H1 (cell line): Measurements from ENCODE around the gene CD79A. TPM values are rescaled to one million over a fixed set of nuclear protein-coding genes. Genes with fewer than 3 reads are reported as not detected.
A peak's percentile ranks its signal among the peaks of the same experiment; 100 is the strongest.

Experiments
- CTCF ChIA-PET: fragments of 300-600 bp; sonication (Branson Sonifier 250); formaldehyde crosslinking; loops from one replicate; lab custom pipeline; 2021; ENCODE audit not compliant: partially characterized antibody; lab: Charles Lee
- POLR2A ChIA-PET: fragments of 300-600 bp; sonication (Branson Sonifier 250); formaldehyde crosslinking; loops from one replicate; lab custom pipeline; 2021; ENCODE audit warnings: inconsistent platforms; ENCODE audit not compliant: partially characterized antibody; lab: Charles Lee
- DNase-seq, 2 experiments: peaks; one replicate each; pipeline versions ENCODE4 v3.0.0 to v3.0.0-alpha.2; 2010 to 2022; ENCODE audit warnings: low spot score in 2 of 2, low read depth in 1 of 2, mixed read lengths in 1 of 2
- FAIRE-seq: peaks from 2 replicates; lab custom pipeline; 2011; peaks lifted over from hg19 to GRCh38; lab: Jason Lieb, UNC
- H2AFZ ChIP-seq: 2 replicates; pipeline ENCODE4 v1.8.1; 2012; ENCODE audit warnings: low read length, inconsistent platforms
- H2AK5ac ChIP-seq: 2 replicates; pipeline ENCODE4 v1.6.1; 2013; ENCODE audit warnings: low read depth, low read length
- H2BK120ac ChIP-seq: replicated peaks from 2 replicates; pipeline ENCODE3; 2013; ENCODE audit warnings: low read depth, low read length, inconsistent platforms
- H2BK12ac ChIP-seq: 2 replicates; pipeline ENCODE4 v1.6.1; 2013; ENCODE audit warnings: low read depth, low read length
- H2BK15ac ChIP-seq: 2 replicates; pipeline ENCODE4 v1.6.1; 2013; ENCODE audit warnings: low read length
- H2BK20ac ChIP-seq: 2 replicates; pipeline ENCODE4 v1.6.1; 2013; ENCODE audit warnings: low read length
- H2BK5ac ChIP-seq: 2 replicates; pipeline ENCODE4 v1.6.1; 2013; ENCODE audit warnings: low read depth, low read length
- H3K14ac ChIP-seq: 2 replicates; pipeline ENCODE4 v1.6.1; 2013; ENCODE audit warnings: inconsistent platforms; ENCODE audit not compliant: insufficient read length
- H3K18ac ChIP-seq: 2 replicates; pipeline ENCODE4 v1.6.1; 2013; ENCODE audit warnings: low read length; ENCODE audit errors: extremely low read depth
- H3K23ac ChIP-seq: 2 replicates; pipeline ENCODE4 v1.6.1; 2013; ENCODE audit warnings: inconsistent platforms; ENCODE audit not compliant: insufficient read length
- H3K23me2 ChIP-seq: 2 replicates; pipeline ENCODE4 v1.6.1; 2013; ENCODE audit warnings: low read depth, low read length
- H3K27ac ChIP-seq: 2 replicates; pipeline ENCODE4 v1.6.1; 2011; ENCODE audit warnings: low read depth, low read length, inconsistent platforms
- H3K27me3 ChIP-seq, 4 experiments: replicated peaks in 1 of 4; 1 replicate in 1 of 4; 2 replicates in 3 of 4; pipeline versions ENCODE4 v1.6.1 to v1.8.1; 2011 to 2013; ENCODE audit warnings: low read length in 3 of 4, mild to moderate bottlenecking in 3 of 4, inconsistent platforms in 2 of 4, mixed read lengths in 2 of 4, moderate library complexity in 1 of 4; ENCODE audit not compliant: control insufficient read depth in 3 of 4, insufficient read depth in 3 of 4; ENCODE audit errors: extremely low read depth in 1 of 4
- H3K36me3 ChIP-seq, 4 experiments: 2 replicates each; pipeline versions ENCODE4 v1.6.1 to v1.8.1; 2011 to 2013; ENCODE audit warnings: mild to moderate bottlenecking in 4 of 4, low read length in 3 of 4, moderate library complexity in 2 of 4, control low read depth in 1 of 4, inconsistent platforms in 1 of 4; ENCODE audit not compliant: insufficient read depth in 4 of 4, control insufficient read depth in 2 of 4
- H3K4ac ChIP-seq: replicated peaks from 2 replicates; pipeline ENCODE3; 2013; ENCODE audit warnings: low read length, low read depth, mixed read lengths, inconsistent platforms; ENCODE audit not compliant: insufficient read length
- H3K4me1 ChIP-seq, 4 experiments: replicated peaks in 1 of 4; 1 replicate in 1 of 4; 2 replicates in 3 of 4; pipeline versions ENCODE4 v1.6.1 to v1.8.1; 2011 to 2013; ENCODE audit warnings: low read length in 3 of 4, inconsistent platforms in 2 of 4, mixed read lengths in 1 of 4; ENCODE audit not compliant: insufficient read depth in 4 of 4, control insufficient read depth in 3 of 4
- H3K4me2 ChIP-seq, 2 experiments: 2 replicates each; pipeline versions ENCODE4 v1.6.1 to v1.8.1; 2011 to 2013; ENCODE audit warnings: low read depth in 2 of 2, low read length in 2 of 2, control low read depth in 1 of 2, inconsistent platforms in 1 of 2, mild to moderate bottlenecking in 1 of 2; ENCODE audit not compliant: insufficient read depth in 1 of 2
- H3K4me3 ChIP-seq, 4 experiments: fragments of 200-600, 300-600 bp in 1 of 4; sonication (generic), shearing (Covaris generic), sonication (Bioruptor Twin) in 1 of 4; 2 replicates each; pipeline versions ENCODE4 v1.5.1 to v1.8.1; 2011 to 2016; ENCODE audit warnings: low read length in 4 of 4, low read depth in 3 of 4, control low read depth in 2 of 4, inconsistent platforms in 2 of 4, mild to moderate bottlenecking in 2 of 4, mixed read lengths in 1 of 4, moderate library complexity in 1 of 4; ENCODE audit not compliant: insufficient read depth in 2 of 4; ENCODE audit errors: extremely low read depth in 1 of 4
- H3K56ac ChIP-seq: replicated peaks from 2 replicates; pipeline ENCODE3; 2013; ENCODE audit warnings: low read depth, mild to moderate bottlenecking, mixed read lengths, low read length, inconsistent platforms; ENCODE audit not compliant: insufficient read length
- H3K79me1 ChIP-seq: 2 replicates; pipeline ENCODE4 v1.6.1; 2013; ENCODE audit warnings: low read depth, low read length, control low read depth
- H3K79me2 ChIP-seq, 2 experiments: 2 replicates each; pipeline versions ENCODE4 v1.6.1 to v1.8.1; 2012 to 2013; ENCODE audit warnings: low read length in 2 of 2, mild to moderate bottlenecking in 2 of 2, inconsistent platforms in 1 of 2; ENCODE audit not compliant: insufficient read depth in 2 of 2, control insufficient read depth in 1 of 2
- H3K9ac ChIP-seq, 4 experiments: replicated peaks in 1 of 4; 1 replicate in 1 of 4; 2 replicates in 3 of 4; pipeline versions ENCODE4 v1.6.1 to v1.8.1; 2011 to 2013; ENCODE audit warnings: low read depth in 3 of 4, low read length in 3 of 4, control low read depth in 2 of 4, mild to moderate bottlenecking in 2 of 4, moderate library complexity in 2 of 4, inconsistent platforms in 1 of 4; ENCODE audit errors: extremely low read depth in 1 of 4
- H3K9me3 ChIP-seq, 2 experiments: 2 replicates each; pipeline versions ENCODE4 v1.6.1 to v1.8.1; 2012 to 2013; ENCODE audit warnings: mild to moderate bottlenecking in 2 of 2, moderate library complexity in 2 of 2, control low read depth in 1 of 2, inconsistent platforms in 1 of 2, low read depth in 1 of 2, low read length in 1 of 2, mixed read lengths in 1 of 2; ENCODE audit not compliant: insufficient read depth in 2 of 2
- H4K20me1 ChIP-seq, 2 experiments: replicated peaks in 1 of 2; 2 replicates each; pipeline versions ENCODE3 to v1.8.1; 2011 to 2013; ENCODE audit warnings: inconsistent platforms in 2 of 2, low read length in 2 of 2, mild to moderate bottlenecking in 1 of 2; ENCODE audit not compliant: insufficient read depth in 2 of 2, control insufficient read depth in 1 of 2
- H4K5ac ChIP-seq: 2 replicates; pipeline ENCODE4 v1.6.1; 2013; ENCODE audit warnings: low read length, low read depth, mixed read lengths, inconsistent platforms; ENCODE audit not compliant: insufficient read length
- H4K8ac ChIP-seq: 2 replicates; pipeline ENCODE4 v1.8.0; 2013; ENCODE audit warnings: mild to moderate bottlenecking, moderate library complexity, low read length, inconsistent platforms; ENCODE audit not compliant: insufficient read depth; ENCODE audit errors: extremely low read depth
- H4K91ac ChIP-seq: replicated peaks from 2 replicates; pipeline ENCODE3; 2013; ENCODE audit warnings: low read length, mixed read lengths, inconsistent platforms; ENCODE audit not compliant: insufficient read length
- BACH1 ChIP-seq: IDR thresholded peaks from 2 replicates; pipeline ENCODE4 v1.6.1; 2012; ENCODE audit warnings: low read length, improper control_type of control experiment
- CBX8 ChIP-seq: fragments of 300-800, 300-1000 bp; sonication (generic); IDR thresholded peaks from 2 replicates; pipeline ENCODE4 v1.7.1; 2016; ENCODE audit warnings: low read depth, low read length, borderline replicate concordance
- CTBP2 ChIP-seq: IDR thresholded peaks from 2 replicates; pipeline ENCODE4 v1.7.0; 2011; ENCODE audit warnings: borderline replicate concordance, mild to moderate bottlenecking, moderate library complexity, mixed read lengths, low read length; ENCODE audit not compliant: insufficient read depth, insufficient read length
- EGR1 ChIP-seq: IDR thresholded peaks from 2 replicates; pipeline ENCODE4 v1.6.1; 2011; ENCODE audit warnings: low read depth, low read length, borderline replicate concordance
- KDM4A ChIP-seq: IDR thresholded peaks from one replicate; pipeline ENCODE4 v1.7.1; 2012; ENCODE audit warnings: low read depth, mild to moderate bottlenecking, moderate library complexity, low read length, inconsistent platforms; ENCODE audit not compliant: severe bottlenecking
- RAD21 ChIP-seq, 2 experiments: IDR thresholded peaks in 1 of 2; conservative IDR thresholded peaks in 1 of 2; 2 replicates each; pipeline ENCODE4 v1.6.1; 2011; ENCODE audit warnings: low read depth in 2 of 2, low read length in 2 of 2, improper control_type of control experiment in 1 of 2, inconsistent platforms in 1 of 2, mild to moderate bottlenecking in 1 of 2, moderate library complexity in 1 of 2
- SIN3A ChIP-seq, 2 experiments: IDR thresholded peaks in 1 of 2; conservative IDR thresholded peaks in 1 of 2; 2 replicates each; pipeline ENCODE4 v1.6.1; 2011 to 2012; ENCODE audit warnings: low read length in 2 of 2, improper control_type of control experiment in 1 of 2, low read depth in 1 of 2, mild to moderate bottlenecking in 1 of 2
- SIRT6 ChIP-seq: IDR thresholded peaks from one replicate; pipeline ENCODE4 v1.7.1; 2012; ENCODE audit warnings: low read length, inconsistent platforms
- SP1 ChIP-seq: IDR thresholded peaks from 2 replicates; pipeline ENCODE4 v1.6.1; 2011; ENCODE audit warnings: low read depth, low read length
- SP4 ChIP-seq: IDR thresholded peaks from 2 replicates; pipeline ENCODE4 v1.6.1; 2012; ENCODE audit warnings: low read length, inconsistent platforms
- SRF ChIP-seq: IDR thresholded peaks from 2 replicates; pipeline ENCODE4 v1.6.1; 2011; ENCODE audit warnings: mild to moderate bottlenecking, low read depth, low read length, moderate library complexity
- SUZ12 ChIP-seq: fragments of 200-600 bp; sonication (generic); IDR thresholded peaks from 2 replicates; pipeline ENCODE4 v1.6.1; 2012; ENCODE audit warnings: mild to moderate bottlenecking, inconsistent platforms, low read length, moderate library complexity, mixed read lengths
- TAF1 ChIP-seq: IDR thresholded peaks from 2 replicates; pipeline ENCODE4 v1.6.1; 2011; ENCODE audit warnings: mild to moderate bottlenecking, low read depth, low read length
- WGBS, 2 experiments: shearing (Covaris generic) in 1 of 2; methylation state at CpG; one replicate each; pipeline versions ENCODE4 v1.1.6 to v1.1.7; 2013 to 2015; ENCODE audit warnings: low lambda C conversion rate in 2 of 2, mixed read lengths in 2 of 2, inconsistent platforms in 1 of 2, low coverage in 1 of 2, missing lambda C conversion rate in 1 of 2; ENCODE audit not compliant: insufficient replicate concordance in 2 of 2, insufficient coverage in 1 of 2, insufficient read length in 1 of 2; ENCODE audit errors: extremely low coverage in 1 of 2, missing lambda C conversion rate in 1 of 2; 5-methylcytosine and 5-hydroxymethylcytosine counted together
- polyA plus RNA-seq, 7 experiments: library from polyadenylated mRNA; depleted of rRNA in 3 of 7; stranded (reverse) in 5 of 7; unstranded in 2 of 7; fragments of >200 nt in 5 of 7; fragments of 200-250 nt in 2 of 7; gene quantifications; 1 replicate in 5 of 7; 2 replicates in 1 of 7; 4 replicates in 1 of 7; pipeline versions ENCODE4 v1.2.1 to v1.2.3, GENCODE V29; 2011 to 2013; ENCODE audit warnings: missing spikeins in 2 of 7, mixed read lengths in 2 of 7
- total RNA-seq: library from RNA; stranded (reverse); fragmentation: NEBNext Ultra II Directional; extraction: Animal tissue kit (Norgen Biotek cat#: 25700); gene quantifications from 2 replicates; pipeline ENCODE4 v1.2.1, GENCODE V29; 2021

CD79A gene
- total and polyA plus RNA-seq, 2 of the 8 experiments (the other 6 are each of a cell fraction or from before 2014, with no cell fraction given), result 0.54 to 0.77 TPM

- Histone ChIP-seq H3K9me3 (peaks cover 2 to 25% of the 10 kb centered on the region in 2 experiments; a peak in 3 of 4 replicates), H2BK5ac (no peak overlapping the region), H3K27me3 (no peaks in the 10 kb centered on the region; a peak in 1 of 7 replicates), H4K5ac (no peak overlapping the region), H3K4me2 (no peak overlapping the region), H3K56ac (no peak overlapping the region), H3K23me2 (no peaks in the 10 kb centered on the region), H3K27ac (no peak overlapping the region), H3K23ac (no peak overlapping the region), H2BK120ac (no peak overlapping the region), H3K4me1 (no peaks in the 10 kb centered on the region; a peak in 1 of 7 replicates), H2BK20ac (no peak overlapping the region), H4K20me1 (no peaks in the 10 kb centered on the region), H3K4me3 (no peak overlapping the region), H2BK15ac (no peak overlapping the region), H3K79me2 (no peaks in the 10 kb centered on the region), H2AFZ (no peak overlapping the region), H3K36me3 (no peaks in the 10 kb centered on the region), H3K14ac (no peak overlapping the region), H2AK5ac (no peak overlapping the region), H3K79me1 (no peaks in the 10 kb centered on the region), H4K8ac (peak overlapping the region; percentile 37; the same call in 1 of the 2 replicates), H3K9ac (no peak overlapping the region), H3K18ac (no peak overlapping the region), H4K91ac (no peak overlapping the region), H2BK12ac (no peak overlapping the region), H3K4ac (no peak overlapping the region)
- DNase-seq (no peak), FAIRE-seq (no peak)
- ChIA-PET POLR2A (interaction anchor here (1.2 to 1.7 kb wide), 3 partner anchors 13 to 17 kb away, joined by 3 to 6 read pairs (median 5); partner anchors contain the start of gene RPS19), CTCF (interaction anchor here (0.8 to 1.5 kb wide), 2 partner anchors 11 to 13 kb away, joined by 3 to 9 read pairs; no protein-coding TSS in a partner anchor)
- WGBS, 2 experiments, result 85% methylated on average over 17 of the region's 19 CpGs; no CpG with 5 or more reads in 1 of the 2 experiments
- TF ChIP-seq CTBP2, result no peak
- TF ChIP-seq SRF, result no peak
- TF ChIP-seq KDM4A, result no peak
- no peak for TF ChIP-seq TAF1
- no peak for TF ChIP-seq SUZ12
- TF ChIP-seq SIN3A (conservative IDR thresholded peaks at IDR 0.05 in 1 of 2, IDR thresholded peaks at IDR 0.05 in 1 of 2; ENCODE audit: low read depth in 1 of 2, low read length in 2 of 2), result no peak
- TF ChIP-seq SP1, result no peak
- TF ChIP-seq SIRT6, result no peak
- TF ChIP-seq EGR1, result no peak
- no peak for TF ChIP-seq SP4
- TF ChIP-seq CBX8, result no peak
- no peak for TF ChIP-seq BACH1
- TF ChIP-seq RAD21 (IDR thresholded peaks at IDR 0.05 in 1 of 2, conservative IDR thresholded peaks at IDR 0.05 in 1 of 2; ENCODE audit: low read depth in 2 of 2, low read length in 2 of 2), result no peak
Observed at GRCh38 chr19:41847351-41848105, 29.6 kb upstream of the CD79A start.
